Measurements from ENCODE around the gene UNC13D. TPM values are rescaled to one million over a fixed set of nuclear protein-coding genes. Genes with fewer than 3 reads are reported as not detected.

UNC13D gene
- total RNA-seq, 1 experiment from 2014 or later, result 20.2 TPM

- no peak overlapping the region for H2AFZ ChIP-seq (ENCODE audit: low read depth, low read length, poor library complexity, severe bottlenecking)
Observed at GRCh38 chr17:75877752-75878173, 33.6 kb upstream of the UNC13D start.

More at GRCh38 chr17:75877752-75878173, 33.6 kb upstream of the UNC13D start:
- peak overlapping the region; percentile 96 for H3K9ac ChIP-seq (ENCODE audit: low read length)
- TF ChIP-seq YY1 (IDR thresholded peaks at IDR 0.05; ENCODE audit: extremely low read depth, insufficient replicate concordance, low read depth, low read length), result peak; percentile 33
- peak; percentile 13 for TF ChIP-seq POLR2A (IDR thresholded peaks at IDR 0.05; ENCODE audit: borderline replicate concordance, extremely low read depth, insufficient read depth, insufficient read length)
- no peak for TF ChIP-seq SP1 (IDR thresholded peaks at IDR 0.05; ENCODE audit: low read depth)
- no peak for TF ChIP-seq EZH2 (IDR thresholded peaks at IDR 0.05)
- TF ChIP-seq CTCF (IDR thresholded peaks at IDR 0.05 in 2 of 3, conservative IDR thresholded peaks at IDR 0.05 in 1 of 3; ENCODE audit: borderline replicate concordance in 1 of 3, insufficient read depth in 1 of 3, low read depth in 2 of 3, low read length in 2 of 3), result peak in 2 of 3 experiments; percentile 37 to 49; a peak in 3 of 6 replicates
- no peak for TF ChIP-seq RAD21 (IDR thresholded peaks at IDR 0.05; ENCODE audit: low read depth)
- TF ChIP-seq CBX3 (IDR thresholded peaks at IDR 0.05; ENCODE audit: low read depth), result no peak
- peak; percentile 92; the same call in 1 of the 2 replicates for TF ChIP-seq ZFX (IDR thresholded peaks at IDR 0.05)
- peaks cover 44 to 62% of the 10 kb centered on the region in 2 experiments for H3K4me1 ChIP-seq (ENCODE audit: control insufficient read depth in 1 of 2, insufficient read depth in 2 of 2, low read length in 2 of 2)
- peaks cover 0 to 4% of the 10 kb centered on the region in 2 experiments; a peak in 1 of 4 replicates for H3K36me3 ChIP-seq (ENCODE audit: control insufficient read depth in 1 of 2, insufficient read depth in 2 of 2, low read length in 2 of 2)
- ATAC-seq, result peak; percentile 49
- H3K4me3 ChIP-seq (replicated peaks in 1 of 2; ENCODE audit: low read depth in 1 of 2, low read length in 2 of 2), result peak overlapping the region; percentile 69 to 81
- CTCF ChIA-PET, result interaction anchor here (0.6 to 6.3 kb wide), 14 partner anchors 10 to 276 kb away, joined by 3 to 57 read pairs (median 4); partner anchors contain the start of genes CDK3, MRPL38, TRIM65 and WBP2
- intact Hi-C loops (cut with micrococcal nuclease), result loop anchor here (1.0 to 5.0 kb wide), 2 partner anchors 22 to 100 kb away; partner anchors contain the start of gene WBP2
- H3K4me2 ChIP-seq (ENCODE audit: low read length), result peak overlapping the region; percentile 96
- no TSS peak for BruUV-seq (replicated peaks)
- POLR2A ChIA-PET, result interaction anchor here (0.7 to 3.4 kb wide), 14 partner anchors 9 to 102 kb away, joined by 3 to 24 read pairs (median 4); partner anchors contain the start of genes ACOX1, MRPL38, TEN1 and TRIM65
- H3K27ac ChIP-seq (ENCODE audit: low read depth, low read length), result peak overlapping the region; percentile 99
- no peaks in the 10 kb centered on the region for H3K9me2 ChIP-seq (ENCODE audit: insufficient read depth)
- peaks cover 27% of the 10 kb centered on the region for H3K79me2 ChIP-seq (ENCODE audit: insufficient read depth, low read length)
- no peaks in the 10 kb centered on the region for H3K27me3 ChIP-seq (ENCODE audit: insufficient read depth, low read length)
- DNase-seq (ENCODE audit: low read depth, low spot score), result no peak
- RAD21 ChIA-PET (ENCODE audit: low non-redundant PET in 1 of 2, low total read pairs in 2 of 2, uncharacterized antibody in 2 of 2, unreplicated experiment in 2 of 2), result interaction anchor here in 1 of 2 experiments (0.6 to 0.8 kb wide), 2 partner anchors 13 to 19 kb away, joined by 4 read pairs; partner anchors contain the start of gene TRIM65
- H3K9me3 ChIP-seq (ENCODE audit: control insufficient read depth in 1 of 2, insufficient read depth in 1 of 2, low read depth in 1 of 2, low read length in 2 of 2), result no peaks in the 10 kb centered on the region
- no peaks in the 10 kb centered on the region for H4K20me1 ChIP-seq (ENCODE audit: insufficient read depth)
